ENCODE data around the gene IL22. TPM values are rescaled to one million over a fixed set of nuclear protein-coding genes. Genes with fewer than 3 reads are reported as not detected.
"Not testable (repeated sequence)": the region's sequence is repeated elsewhere in the genome, so short reads cannot be mapped to it uniquely, and the experiment has no call there.

Gene IL22
- total and polyA plus RNA-seq, 7 donors: 1.2 TPM; not detected in 6

GRCh38 chr12:68223067-68223747, 30.2 kb downstream of the IL22 start:
- no peaks in the 10 kb centered on the region for H3K36me3 ChIP-seq
- 3 to 6% methylated on average over 12 of the region's 12 CpGs for WGBS, 2 donors
- peak in 2 of 4 donors; percentile 27 to 39 for TF ChIP-seq POLR2AphosphoS5 (IDR thresholded peaks at IDR 0.05)
- no peak for TF ChIP-seq EP300 (IDR thresholded peaks at IDR 0.05)
- peak; percentile 79 to 84 (median 80) for TF ChIP-seq CTCF (IDR thresholded peaks at IDR 0.05)
- TF ChIP-seq POLR2A (IDR thresholded peaks at IDR 0.05): no peak
- peak; percentile 93 for DNase-seq
- H3K27me3 ChIP-seq: no peaks in the 10 kb centered on the region
- no peak overlapping the region for H3K4me3 ChIP-seq
- H3K27ac ChIP-seq: peak overlapping the region in 3 of 4 donors; percentile 8 to 67 (median 66)
- no peaks in the 10 kb centered on the region for H3K9me3 ChIP-seq
- peaks cover 0 to 48% (median 21%) of the 10 kb centered on the region in 4 donors for H3K4me1 ChIP-seq
- intact Hi-C loops (cut with DNase I): loop anchor here (1.0 to 5.0 kb wide), 2 partner anchors 94 to 464 kb away; partner anchors contain the start of gene NUP107

- H3K4me3 ChIP-seq: no peak overlapping the region
- WGBS, 2 donors: 53 to 65% methylated on average over 6 of the region's 6 CpGs
- H3K4me1 ChIP-seq: peaks cover 0 to 43% (median 19%) of the 10 kb centered on the region in 4 donors
- H3K9me3 ChIP-seq: no peaks in the 10 kb centered on the region
- no peaks in the 10 kb centered on the region for H3K36me3 ChIP-seq
- no peak overlapping the region for H3K27ac ChIP-seq
- H3K27me3 ChIP-seq: no peaks in the 10 kb centered on the region
- no peak for DNase-seq
- intact Hi-C loops (cut with DNase I): loop anchor here (5.0 kb wide), 1 partner anchor 465 kb away; the partner anchor contains the start of gene NUP107
- TF ChIP-seq POLR2A (IDR thresholded peaks at IDR 0.05) (no peak), EP300 (IDR thresholded peaks at IDR 0.05) (no peak), POLR2AphosphoS5 (IDR thresholded peaks at IDR 0.05) (no peak), CTCF (IDR thresholded peaks at IDR 0.05) (no peak)
Observed at GRCh38 chr12:68222326-68222725, 31.1 kb downstream of the IL22 start.

GRCh38 chr12:68221497-68221896, 31.9 kb downstream of the IL22 start:
- Histone ChIP-seq H3K36me3 (no peaks in the 10 kb centered on the region), H3K9me3 (no peaks in the 10 kb centered on the region), H3K4me3 (no peak overlapping the region), H3K4me1 (peaks cover 0 to 38% (median 17%) of the 10 kb centered on the region in 4 donors), H3K27me3 (peaks cover 0 to 4% (median 0%) of the 10 kb centered on the region in 3 donors), H3K27ac (no peak overlapping the region)
- DNase-seq: no peak
- TF ChIP-seq CTCF (IDR thresholded peaks at IDR 0.05) (no peak), POLR2A (IDR thresholded peaks at IDR 0.05) (no peak), POLR2AphosphoS5 (IDR thresholded peaks at IDR 0.05) (no peak), EP300 (IDR thresholded peaks at IDR 0.05) (no peak)
- 72 to 86% methylated on average over 1 of the region's 1 CpG for WGBS, 2 donors
- intact Hi-C loops (cut with DNase I): loop anchor here (5.0 kb wide), 1 partner anchor 466 kb away; the partner anchor contains the start of gene NUP107

GRCh38 chr12:68210875-68211274, 42.5 kb downstream of the IL22 start:
- Histone ChIP-seq H3K27ac (no peak overlapping the region), H3K27me3 (peaks cover 0 to 3% (median 0%) of the 10 kb centered on the region in 3 donors), H3K4me3 (no peak overlapping the region), H3K36me3 (no peaks in the 10 kb centered on the region), H3K4me1 (no peaks in the 10 kb centered on the region), H3K9me3 (no peaks in the 10 kb centered on the region)
- WGBS, 2 donors: 83 to 88% methylated on average over 2 of the region's 2 CpGs
- intact Hi-C loops (cut with DNase I): no loop called here
- TF ChIP-seq POLR2AphosphoS5 (IDR thresholded peaks at IDR 0.05) (no peak), CTCF (IDR thresholded peaks at IDR 0.05) (no peak), EP300 (IDR thresholded peaks at IDR 0.05) (no peak), POLR2A (IDR thresholded peaks at IDR 0.05) (no peak)
- no peak for DNase-seq

GRCh38 chr12:68209048-68209728, 44.2 kb downstream of the IL22 start:
- H3K27ac ChIP-seq; DNase-seq; H3K36me3 ChIP-seq; H3K9me3 ChIP-seq; intact Hi-C loops (cut with DNase I); H3K4me3 ChIP-seq; H3K27me3 ChIP-seq; H3K4me1 ChIP-seq: not testable (repeated sequence)
- whole genome bisulfite sequencing, 2 donors: 72 to 75% methylated on average over 12 of the region's 12 CpGs
